GM19324 (cell line): ENCODE results near the gene MAMSTR.

Source experiments
- ATAC-seq: cut with Tn5 transposase; IDR thresholded peaks from one replicate; pipeline ENCODE4 v1.9.1; 2021; ENCODE audit warnings: mild to moderate bottlenecking, moderate library complexity; ENCODE audit not compliant: unreplicated experiment, low FRiP score

Gene MAMSTR

GRCh38 chr19:48746738-48747575 lies 27.4 kb upstream of the MAMSTR start, which contains the start of gene IZUMO1:
Gene IZUMO1, minus strand, starts transcription at chr19:48746909. Its CDS starts 1,050 bp downstream, at chr19:48745859.
- ATAC-seq: no peak

GRCh38 chr19:48746110-48746509 lies 26.6 kb upstream of the MAMSTR start:
- ATAC-seq: no peak

- no peak for ATAC-seq
Measured at GRCh38 chr19:48745208-48745995, 25.9 kb upstream of the MAMSTR start.

GRCh38 chr19:48742096-48742495 lies 22.6 kb upstream of the MAMSTR start:
- ATAC-seq: no peak

- ATAC-seq: no peak
Measured at GRCh38 chr19:48741129-48741999, 21.8 kb upstream of the MAMSTR start.

- no peak for ATAC-seq
Measured at GRCh38 chr19:48740164-48740972, 20.8 kb upstream of the MAMSTR start, which contains the start of gene RASIP1. Gene RASIP1, minus strand, starts transcription at chr19:48740610. Its CDS starts 328 bp downstream, at chr19:48740282.

GRCh38 chr19:48739404-48740163 lies 20.1 kb upstream of the MAMSTR start:
- ATAC-seq: no peak

- peak; percentile 80 for ATAC-seq
Measured at GRCh38 chr19:48738557-48739403, 19.3 kb upstream of the MAMSTR start.

- ATAC-seq: no peak
Measured at GRCh38 chr19:48737360-48737998, 18.0 kb upstream of the MAMSTR start.

GRCh38 chr19:48735031-48735615 lies 15.6 kb upstream of the MAMSTR start:
- ATAC-seq: no peak

- no peak for ATAC-seq
Measured at GRCh38 chr19:48734625-48735024, 15.1 kb upstream of the MAMSTR start.

GRCh38 chr19:48731452-48731851 lies 11.9 kb upstream of the MAMSTR start:
- no peak for ATAC-seq

GRCh38 chr19:48728911-48729664 lies 9.6 kb upstream of the MAMSTR start:
- ATAC-seq: no peak

- no peak for ATAC-seq
Measured at GRCh38 chr19:48726556-48726955, 7.0 kb upstream of the MAMSTR start.

GRCh38 chr19:48724796-48725753 lies 5.5 kb upstream of the MAMSTR start:
- no peak for ATAC-seq
